ENCODE measurements around the gene BRD4.
"Not testable (repeated sequence)": the region's sequence is repeated elsewhere in the genome, so short reads cannot be mapped to it uniquely, and the experiment has no call there.

DNA sequence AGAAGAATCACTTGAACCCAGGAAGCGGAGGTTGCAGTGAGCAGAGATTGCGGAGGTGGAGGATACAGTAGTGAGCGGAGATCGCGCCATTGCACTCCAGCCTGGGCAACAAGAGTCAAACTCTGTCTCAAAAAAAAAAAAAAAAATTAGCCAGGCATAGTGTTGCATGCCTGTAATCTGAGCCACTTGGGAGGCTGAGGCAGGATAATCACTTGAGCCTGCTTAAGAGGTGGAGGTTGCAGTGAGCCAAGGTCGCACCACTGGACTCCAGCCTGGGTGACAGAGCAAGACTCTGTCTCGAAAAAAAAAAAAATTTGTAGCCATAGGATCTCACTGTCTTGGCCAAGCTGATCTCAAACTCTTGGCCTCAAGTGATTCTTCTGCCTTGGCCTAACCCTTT lies 3.7 kb upstream of the BRD4 start:
- TF ChIP-seq, protein P1, sequence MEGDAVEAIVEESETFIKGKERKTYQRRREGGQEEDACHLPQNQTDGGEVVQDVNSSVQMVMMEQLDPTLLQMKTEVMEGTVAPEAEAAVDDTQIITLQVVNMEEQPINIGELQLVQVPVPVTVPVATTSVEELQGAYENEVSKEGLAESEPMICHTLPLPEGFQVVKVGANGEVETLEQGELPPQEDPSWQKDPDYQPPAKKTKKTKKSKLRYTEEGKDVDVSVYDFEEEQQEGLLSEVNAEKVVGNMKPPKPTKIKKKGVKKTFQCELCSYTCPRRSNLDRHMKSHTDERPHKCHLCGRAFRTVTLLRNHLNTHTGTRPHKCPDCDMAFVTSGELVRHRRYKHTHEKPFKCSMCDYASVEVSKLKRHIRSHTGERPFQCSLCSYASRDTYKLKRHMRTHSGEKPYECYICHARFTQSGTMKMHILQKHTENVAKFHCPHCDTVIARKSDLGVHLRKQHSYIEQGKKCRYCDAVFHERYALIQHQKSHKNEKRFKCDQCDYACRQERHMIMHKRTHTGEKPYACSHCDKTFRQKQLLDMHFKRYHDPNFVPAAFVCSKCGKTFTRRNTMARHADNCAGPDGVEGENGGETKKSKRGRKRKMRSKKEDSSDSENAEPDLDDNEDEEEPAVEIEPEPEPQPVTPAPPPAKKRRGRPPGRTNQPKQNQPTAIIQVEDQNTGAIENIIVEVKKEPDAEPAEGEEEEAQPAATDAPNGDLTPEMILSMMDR (IDR thresholded peaks at IDR 0.05), result not testable (repeated sequence)
- TF ChIP-seq POLR2A, POLR2AphosphoS5, EP300 (IDR thresholded peaks at IDR 0.05): not testable (repeated sequence)

Data from suprapubic skin (tissue), 4 donors.